Heart left ventricle (tissue), 13 donors: ENCODE data around the gene C1QTNF6.

Experiments used
- POLR2A ChIP-seq, 2 donors: fragments of 450-650 bp; IDR thresholded peaks; one replicate each; pipeline ENCODE4 v1.6.1; 2017; ENCODE audit warnings: antibody characterized with exemption in 2 of 2, mild to moderate bottlenecking in 2 of 2, moderate library complexity in 2 of 2
- TF ChIP-seq, protein P1 (sequence below), 12 donors: fragments of 200-600 bp; sonication (generic) in 4 of 12; IDR thresholded peaks; one replicate each; pipeline versions ENCODE4 v1.5.0 to v1.8.0; 2018 to 2022; ENCODE audit warnings: antibody characterized with exemption in 12 of 12, mild to moderate bottlenecking in 5 of 12
- donor health status: ischemic (EF 13 %, LVEDD 7.1; RV severe dilation, severe dysfunction).
- donor health status: DM: no; HTN: yes; CAD: no.
- donor health status: DM: no; HTN: no; CAD: no.
- donor health status: ischemic (EF 25% LVEDD 6.9; RV normal size, moderate dysfunction).
- donor health status: ischemic (EF 25% LVEDD 5.7; RV mildly dilated, moderate dysfunction).
- donor health status: ischemic (EF 35%, LVEDD 5.7; RV mildly dilated, moderate dysfunction).
- donor health status: nonischemic (EF 11% LVEDD 7.7; RV severe dilation, severe dysfunction).
- donor health status: DM: yes; HTN: yes; CAD: no.
- donor health status: PGD.
- donor health status: ischemic (EF 29% LVEDD 5.4; RV normal size, mild dysfunction).
- donor health status: nonischemic (EF 23%, LVEDD 6.1; RV moderate dilation, normal function).

- TF ChIP-seq, protein P1, sequence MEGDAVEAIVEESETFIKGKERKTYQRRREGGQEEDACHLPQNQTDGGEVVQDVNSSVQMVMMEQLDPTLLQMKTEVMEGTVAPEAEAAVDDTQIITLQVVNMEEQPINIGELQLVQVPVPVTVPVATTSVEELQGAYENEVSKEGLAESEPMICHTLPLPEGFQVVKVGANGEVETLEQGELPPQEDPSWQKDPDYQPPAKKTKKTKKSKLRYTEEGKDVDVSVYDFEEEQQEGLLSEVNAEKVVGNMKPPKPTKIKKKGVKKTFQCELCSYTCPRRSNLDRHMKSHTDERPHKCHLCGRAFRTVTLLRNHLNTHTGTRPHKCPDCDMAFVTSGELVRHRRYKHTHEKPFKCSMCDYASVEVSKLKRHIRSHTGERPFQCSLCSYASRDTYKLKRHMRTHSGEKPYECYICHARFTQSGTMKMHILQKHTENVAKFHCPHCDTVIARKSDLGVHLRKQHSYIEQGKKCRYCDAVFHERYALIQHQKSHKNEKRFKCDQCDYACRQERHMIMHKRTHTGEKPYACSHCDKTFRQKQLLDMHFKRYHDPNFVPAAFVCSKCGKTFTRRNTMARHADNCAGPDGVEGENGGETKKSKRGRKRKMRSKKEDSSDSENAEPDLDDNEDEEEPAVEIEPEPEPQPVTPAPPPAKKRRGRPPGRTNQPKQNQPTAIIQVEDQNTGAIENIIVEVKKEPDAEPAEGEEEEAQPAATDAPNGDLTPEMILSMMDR (IDR thresholded peaks at IDR 0.05) = no peak
- TF ChIP-seq POLR2A (IDR thresholded peaks at IDR 0.05) = no peak
These were observed 39.9 kb downstream of the C1QTNF6 start for GRCh38 chr22:37148031-37148651.
